Astrocyte (in vitro differentiated cells and primary cell): ENCODE data around the gene HTR3B. TPM values are rescaled to one million over a fixed set of nuclear protein-coding genes. Genes with fewer than 3 reads are reported as not detected.

ENCODE experiments used
- DNase-seq: peaks from one replicate; pipeline ENCODE4 v3.0.0-alpha.2; 2010; ENCODE audit warnings: low read depth
- FAIRE-seq: peaks from 2 replicates; lab custom pipeline; 2011; peaks lifted over from hg19 to GRCh38; lab: Jason Lieb, UNC
- H2AFZ ChIP-seq: 2 replicates; pipeline ENCODE4 v1.6.0; 2012; ENCODE audit warnings: low read depth, low read length, inconsistent platforms
- H3K27ac ChIP-seq: 2 replicates; pipeline ENCODE4 v1.5.1; 2011; ENCODE audit warnings: low read depth, low read length, inconsistent platforms
- H3K27me3 ChIP-seq: 2 replicates; pipeline ENCODE4 v1.6.0; 2011; ENCODE audit warnings: low read length, inconsistent platforms; ENCODE audit not compliant: insufficient read depth
- H3K36me3 ChIP-seq: 2 replicates; pipeline ENCODE4 v1.5.1; 2011; ENCODE audit warnings: low read length, inconsistent platforms; ENCODE audit not compliant: insufficient read depth
- H3K4me1 ChIP-seq: 2 replicates; pipeline ENCODE4 v1.5.1; 2011; ENCODE audit warnings: low read length, inconsistent platforms; ENCODE audit not compliant: insufficient read depth
- H3K4me2 ChIP-seq: 2 replicates; pipeline ENCODE4 v1.6.0; 2012; ENCODE audit warnings: low read length, inconsistent platforms
- H3K4me3 ChIP-seq: 2 replicates; pipeline ENCODE4 v1.5.1; 2011; ENCODE audit warnings: low read depth, mild to moderate bottlenecking, low read length, inconsistent platforms; ENCODE audit not compliant: insufficient read depth
- H3K79me2 ChIP-seq: 2 replicates; pipeline ENCODE4 v1.6.0; 2012; ENCODE audit warnings: mild to moderate bottlenecking, low read length, inconsistent platforms; ENCODE audit not compliant: insufficient read depth
- H3K9ac ChIP-seq: 2 replicates; pipeline ENCODE4 v1.6.0; 2012; ENCODE audit warnings: mild to moderate bottlenecking, low read length, inconsistent platforms
- H3K9me3 ChIP-seq: 2 replicates; pipeline ENCODE4 v1.5.1; 2012; ENCODE audit warnings: low read depth, mild to moderate bottlenecking, low read length, inconsistent platforms; ENCODE audit not compliant: insufficient read depth
- H4K20me1 ChIP-seq: 2 replicates; pipeline ENCODE4 v1.6.0; 2012; ENCODE audit warnings: low read length, inconsistent platforms; ENCODE audit not compliant: insufficient read depth
- H3K27ac Mint-ChIP-seq: one replicate; pipeline ENCODE4 v1.8.0; 2021; ENCODE audit warnings: mild to moderate bottlenecking, mixed read lengths; ENCODE audit not compliant: unreplicated experiment
- H3K27me3 Mint-ChIP-seq: one replicate; pipeline ENCODE4 v1.8.0; 2021; ENCODE audit warnings: low read depth, mixed read lengths; ENCODE audit not compliant: unreplicated experiment
- H3K36me3 Mint-ChIP-seq: one replicate; pipeline ENCODE4 v1.8.0; 2021; ENCODE audit warnings: low read depth, mixed read lengths; ENCODE audit not compliant: unreplicated experiment
- H3K4me1 Mint-ChIP-seq: one replicate; pipeline ENCODE4 v1.8.0; 2021; ENCODE audit warnings: low read depth, mixed read lengths; ENCODE audit not compliant: unreplicated experiment
- H3K4me3 Mint-ChIP-seq: one replicate; pipeline ENCODE4 v1.8.0; 2021; ENCODE audit warnings: mild to moderate bottlenecking, moderate library complexity, mixed read lengths; ENCODE audit not compliant: unreplicated experiment
- H3K9me3 Mint-ChIP-seq: one replicate; pipeline ENCODE4 v1.8.0; 2021; ENCODE audit warnings: mild to moderate bottlenecking, mixed read lengths; ENCODE audit not compliant: unreplicated experiment
- CTCF ChIP-seq: IDR thresholded peaks from 2 replicates; pipeline ENCODE4 v1.5.1; 2011; ENCODE audit warnings: low read depth, mild to moderate bottlenecking, inconsistent platforms, low read length, moderate library complexity; ENCODE audit not compliant: insufficient read depth
- EZH2 ChIP-seq: IDR thresholded peaks from 2 replicates; pipeline ENCODE4 v1.6.1; 2012; ENCODE audit warnings: mild to moderate bottlenecking, low read length, inconsistent platforms; ENCODE audit not compliant: insufficient read depth
- total RNA-seq: library from RNA; stranded (reverse); gene quantifications from 2 replicates; pipeline ENCODE4 v1.2.1, GENCODE V29; 2021

The HTR3B gene
- total RNA-seq, 1 donor from 2014 or later, result not detected

DNA sequence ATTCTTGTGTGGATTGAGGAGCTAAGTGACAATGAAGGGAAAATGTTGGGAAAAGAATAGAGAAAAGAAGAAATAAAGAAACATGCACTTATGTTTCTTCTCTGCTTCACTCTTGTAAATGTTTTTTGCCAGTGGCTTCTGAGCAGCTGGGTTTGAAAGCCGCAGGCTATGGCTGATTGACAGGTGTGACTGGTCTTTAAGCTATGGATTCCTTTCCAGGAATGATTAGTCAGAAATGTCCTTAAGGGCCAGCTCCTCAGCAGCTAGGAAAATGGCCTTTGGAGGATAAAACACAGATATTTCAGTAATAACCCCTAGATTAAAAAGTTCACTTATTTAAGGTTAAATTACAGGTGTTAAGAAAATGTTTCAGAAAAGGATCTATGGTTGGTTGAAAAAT is 22.7 kb upstream of the HTR3B start:
- Histone ChIP-seq H3K4me1 (no peaks in the 10 kb centered on the region), H3K4me2 (no peak overlapping the region), H3K79me2 (no peaks in the 10 kb centered on the region), H3K36me3 (no peaks in the 10 kb centered on the region), H3K4me3 (no peak overlapping the region), H2AFZ (no peak overlapping the region), H3K27ac (no peak overlapping the region), H3K9me3 (no peaks in the 10 kb centered on the region), H3K9ac (no peak overlapping the region), H3K27me3 (no peaks in the 10 kb centered on the region), H4K20me1 (no peaks in the 10 kb centered on the region)
- peaks cover 23% of the 10 kb centered on the region for H3K4me1 Mint-ChIP-seq
- TF ChIP-seq EZH2 (no peak), CTCF (no peak)
- peak overlapping the region; percentile 87 for H3K27ac Mint-ChIP-seq
- DNase-seq (no peak), FAIRE-seq (no peak)
- no peak overlapping the region for H3K4me3 Mint-ChIP-seq
- no peaks in the 10 kb centered on the region for H3K27me3 Mint-ChIP-seq
- no peaks in the 10 kb centered on the region for H3K9me3 Mint-ChIP-seq
- H3K36me3 Mint-ChIP-seq, result no peaks in the 10 kb centered on the region

GRCh38 chr11:113884361-113884836 is 20.2 kb upstream of the HTR3B start:
- Mint-ChIP-seq H3K4me1 (peaks cover 16% of the 10 kb centered on the region), H3K27ac (peak overlapping the region; percentile 91), H3K4me3 (no peak overlapping the region), H3K27me3 (no peaks in the 10 kb centered on the region), H3K36me3 (no peaks in the 10 kb centered on the region), H3K9me3 (no peaks in the 10 kb centered on the region)
- Histone ChIP-seq H3K79me2 (no peaks in the 10 kb centered on the region), H3K4me3 (no peak overlapping the region), H4K20me1 (no peaks in the 10 kb centered on the region), H3K4me2 (no peak overlapping the region), H3K27ac (no peak overlapping the region), H3K27me3 (no peaks in the 10 kb centered on the region), H3K36me3 (no peaks in the 10 kb centered on the region), H2AFZ (no peak overlapping the region), H3K9ac (no peak overlapping the region), H3K4me1 (no peaks in the 10 kb centered on the region), H3K9me3 (no peaks in the 10 kb centered on the region)
- TF ChIP-seq EZH2 (no peak), CTCF (no peak)
- peak; percentile 23 for DNase-seq
- no peak for FAIRE-seq

- H3K27ac ChIP-seq, result no peak overlapping the region
- H3K4me3 ChIP-seq, result no peak overlapping the region
- no peak overlapping the region for H3K27ac Mint-ChIP-seq
- no peaks in the 10 kb centered on the region for H3K9me3 ChIP-seq
- H3K36me3 Mint-ChIP-seq, result no peaks in the 10 kb centered on the region
- H3K4me2 ChIP-seq, result no peak overlapping the region
- peaks cover 16% of the 10 kb centered on the region for H3K4me1 Mint-ChIP-seq
- no peaks in the 10 kb centered on the region for H3K27me3 Mint-ChIP-seq
- no peak overlapping the region for H3K9ac ChIP-seq
- no peaks in the 10 kb centered on the region for H4K20me1 ChIP-seq
- H3K4me1 ChIP-seq, result no peaks in the 10 kb centered on the region
- H3K36me3 ChIP-seq, result no peaks in the 10 kb centered on the region
- H3K4me3 Mint-ChIP-seq, result no peak overlapping the region
- no peaks in the 10 kb centered on the region for H3K9me3 Mint-ChIP-seq
- no peak for DNase-seq
- no peaks in the 10 kb centered on the region for H3K27me3 ChIP-seq
- FAIRE-seq, result no peak
- TF ChIP-seq EZH2, result no peak
- no peak for TF ChIP-seq CTCF
- H3K79me2 ChIP-seq, result no peaks in the 10 kb centered on the region
- H2AFZ ChIP-seq, result no peak overlapping the region
Observed at GRCh38 chr11:113885897-113886296, 18.7 kb upstream of the HTR3B start.
